Measurements from ENCODE around the gene UPK1A. TPM values are rescaled to one million over a fixed set of nuclear protein-coding genes. Genes with fewer than 3 reads are reported as not detected.

Gene UPK1A
- total and polyA plus RNA-seq, 2 of the 8 experiments (the other 6 are each of a cell fraction or from before 2014, with no cell fraction given): 0.56 to 9.9 TPM

DNA sequence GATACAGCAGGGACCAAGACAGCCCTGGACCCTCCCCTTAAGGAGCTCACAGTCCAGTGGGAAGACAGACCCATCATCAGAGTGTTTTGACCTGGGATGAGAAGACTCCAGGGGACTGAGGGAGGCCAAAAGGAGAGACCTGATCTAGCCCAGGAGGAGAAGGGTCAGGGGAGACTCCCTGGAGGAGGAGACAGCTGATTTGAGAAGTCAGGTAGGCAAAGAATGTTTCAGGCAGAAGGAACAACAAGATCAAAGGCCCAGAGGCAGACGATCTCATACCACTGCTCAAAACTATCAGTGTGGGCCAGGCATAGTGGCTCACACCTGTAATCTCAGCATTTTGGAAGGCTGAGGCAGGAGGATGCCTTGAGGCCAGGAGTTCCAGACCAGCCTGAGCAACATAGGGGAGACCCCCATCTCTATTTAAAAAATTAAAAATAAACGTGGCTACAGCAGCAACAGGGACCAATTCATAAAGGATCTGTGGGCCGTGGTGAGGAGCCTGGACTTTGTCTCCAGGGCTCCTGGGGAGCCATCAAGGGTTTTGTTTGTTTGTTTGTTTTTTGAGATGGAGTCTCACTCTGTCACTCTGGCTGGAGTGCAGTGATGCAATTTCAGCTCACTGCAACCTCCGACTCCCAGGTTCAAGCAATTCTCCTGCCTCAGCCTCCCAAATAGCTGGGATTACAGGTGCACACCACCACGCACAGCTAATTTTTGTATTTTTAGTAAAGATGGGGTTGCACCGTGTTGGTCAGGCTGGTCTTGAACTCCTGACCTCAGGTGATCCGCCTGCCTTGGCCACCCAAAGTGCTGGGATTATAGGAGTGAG, 20.4 kb upstream of the UPK1A start (continued):
- TF ChIP-seq GABPA (IDR thresholded peaks at IDR 0.05; ENCODE audit: borderline replicate concordance, insufficient read depth, low read length): no peak
- no peak for TF ChIP-seq EGR1 (IDR thresholded peaks at IDR 0.05; ENCODE audit: borderline replicate concordance, low read depth, low read length)
- TF ChIP-seq, protein P1, sequence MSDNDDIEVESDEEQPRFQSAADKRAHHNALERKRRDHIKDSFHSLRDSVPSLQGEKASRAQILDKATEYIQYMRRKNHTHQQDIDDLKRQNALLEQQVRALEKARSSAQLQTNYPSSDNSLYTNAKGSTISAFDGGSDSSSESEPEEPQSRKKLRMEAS (IDR thresholded peaks at IDR 0.05): no peak
- TF ChIP-seq, protein P2, sequence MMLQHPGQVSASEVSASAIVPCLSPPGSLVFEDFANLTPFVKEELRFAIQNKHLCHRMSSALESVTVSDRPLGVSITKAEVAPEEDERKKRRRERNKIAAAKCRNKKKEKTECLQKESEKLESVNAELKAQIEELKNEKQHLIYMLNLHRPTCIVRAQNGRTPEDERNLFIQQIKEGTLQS (IDR thresholded peaks at IDR 0.05; ENCODE audit: insufficient read depth, low read depth, low read length): no peak
- no peak for TF ChIP-seq SIRT6 (IDR thresholded peaks at IDR 0.05; ENCODE audit: low read length)
- no peak for TF ChIP-seq CBX5 (IDR thresholded peaks at IDR 0.05; ENCODE audit: low read depth, low read length)
- no peak for TF ChIP-seq NANOG (IDR thresholded peaks at IDR 0.05; ENCODE audit: insufficient read depth, low read depth, low read length, poor library complexity, severe bottlenecking)
- no peak for TF ChIP-seq TAF1 (IDR thresholded peaks at IDR 0.05; ENCODE audit: low read depth, low read length)
- TF ChIP-seq TEAD4 (IDR thresholded peaks at IDR 0.05; ENCODE audit: low read depth, low read length): no peak
- TF ChIP-seq RAD21 (IDR thresholded peaks at IDR 0.05 in 1 of 2, conservative IDR thresholded peaks at IDR 0.05 in 1 of 2; ENCODE audit: low read depth in 2 of 2, low read length in 2 of 2): no peak

Measured in H1 (cell line).